ENCODE data around the gene MACROD2.

- TF ChIP-seq CTCF (conservative IDR thresholded peaks at IDR 0.05; ENCODE audit: low read depth in 2 of 2) (no peak), POLR2AphosphoS5 (IDR thresholded peaks at IDR 0.05; ENCODE audit: low read depth) (no peak), EZH2 (IDR thresholded peaks at IDR 0.05; ENCODE audit: low read depth, unreplicated experiment) (no peak), EZH2phosphoT487 (IDR thresholded peaks at IDR 0.05; ENCODE audit: unreplicated experiment) (no peak), REST (IDR thresholded peaks at IDR 0.05; ENCODE audit: unreplicated experiment) (no peak), JUNB (IDR thresholded peaks at IDR 0.05; ENCODE audit: unreplicated experiment) (no peak)
Measured at GRCh38 chr20:15776770-15777466, 1781.6 kb downstream of the MACROD2 start.

Data from GM23338 (cell line).